Measurements from ENCODE around the gene CACNB2. TPM values are rescaled to one million over a fixed set of nuclear protein-coding genes. Genes with fewer than 3 reads are reported as not detected.

CACNB2 gene
- total and polyA plus RNA-seq, 3 experiments from 2014 or later = 0.14 TPM; not detected in 2

DNA sequence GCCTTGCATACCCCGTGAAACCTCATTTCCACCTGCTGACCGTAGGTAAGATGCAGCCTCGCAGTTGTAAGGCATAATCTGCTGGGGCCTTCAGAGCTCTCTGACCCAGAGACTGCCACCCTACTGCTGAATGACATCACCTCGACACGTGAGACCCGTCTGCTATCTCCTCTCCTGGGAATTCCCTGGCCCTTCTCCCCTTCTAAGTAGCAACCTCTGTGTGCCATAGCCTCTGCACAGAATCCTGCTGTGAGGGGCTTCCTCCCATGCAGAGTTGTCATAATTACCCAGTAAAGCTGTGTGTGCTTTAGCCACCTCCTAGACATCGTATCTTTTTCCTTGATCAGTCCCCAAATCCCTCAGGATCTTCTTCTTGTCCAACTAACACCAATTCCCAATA, 106.7 kb downstream of the CACNB2 start:
- CTCF ChIA-PET = no interaction called here
- no peak overlapping the region for H3K27ac Mint-ChIP-seq

DNA sequence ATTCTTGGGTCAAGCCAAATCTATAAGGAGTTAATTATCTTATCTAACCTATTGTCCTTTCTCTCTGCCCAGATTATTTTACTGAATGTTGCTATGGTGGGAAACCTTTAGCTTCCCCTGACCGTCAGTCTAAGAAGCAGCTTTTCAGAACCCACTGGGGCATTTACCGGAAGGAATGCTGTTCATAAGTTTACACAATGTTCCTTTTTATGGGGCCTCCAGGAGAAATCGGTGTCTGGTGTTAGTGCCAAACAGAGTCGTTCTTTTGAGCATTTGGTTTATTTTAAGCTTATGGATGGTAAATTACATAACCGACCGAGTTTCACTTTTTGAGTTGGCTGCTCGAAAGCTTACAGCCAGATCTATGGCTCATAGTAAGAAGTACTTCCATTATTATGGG, 111.9 kb downstream of the CACNB2 start:
- no peaks in the 10 kb centered on the region for H3K36me3 ChIP-seq (ENCODE audit: insufficient read depth, low read length)
- no peak for DNase-seq
- H3K9me3 ChIP-seq (ENCODE audit: low read length) = no peaks in the 10 kb centered on the region
- Mint-ChIP-seq H3K4me1 (no peaks in the 10 kb centered on the region), H3K36me3 (no peaks in the 10 kb centered on the region), H3K27ac (no peak overlapping the region), H3K4me3 (no peak overlapping the region), H3K9me3 (peaks cover 0 to 8% (median 2%) of the 10 kb centered on the region in 5 donors), H3K27me3 (peaks cover 2% of the 10 kb centered on the region in 2 donors)
- H3K4me1 ChIP-seq (ENCODE audit: insufficient read depth, low read length) = no peaks in the 10 kb centered on the region
- no peak overlapping the region for H3K4me3 ChIP-seq (ENCODE audit: low read length)
- ChIA-PET POLR2A (no interaction called here), CTCF (no interaction called here)
- no peak overlapping the region for H3K27ac ChIP-seq (ENCODE audit: low read depth, low read length)
- H3K27me3 ChIP-seq (ENCODE audit: insufficient read depth, low read length, poor library complexity, severe bottlenecking) = no peaks in the 10 kb centered on the region

More for the DNA sequence above, 106.7 kb downstream of the CACNB2 start:
- H3K4me1 ChIP-seq (ENCODE audit: insufficient read depth, low read length) = no peaks in the 10 kb centered on the region
- no peak for DNase-seq
- no peak overlapping the region for H3K4me3 Mint-ChIP-seq
- H3K27me3 Mint-ChIP-seq = no peaks in the 10 kb centered on the region
- H3K9me3 Mint-ChIP-seq = peaks cover 0 to 12% (median 6%) of the 10 kb centered on the region in 5 donors
- no peak overlapping the region for H3K4me3 ChIP-seq (ENCODE audit: low read length)
- POLR2A ChIA-PET = no interaction called here
- no peaks in the 10 kb centered on the region for H3K36me3 ChIP-seq (ENCODE audit: insufficient read depth, low read length)
- H3K27ac ChIP-seq (ENCODE audit: low read depth, low read length) = no peak overlapping the region
- H3K9me3 ChIP-seq (ENCODE audit: low read length) = no peaks in the 10 kb centered on the region
- H3K4me1 Mint-ChIP-seq = no peaks in the 10 kb centered on the region
- H3K27me3 ChIP-seq (ENCODE audit: insufficient read depth, low read length, poor library complexity, severe bottlenecking) = no peaks in the 10 kb centered on the region
- no peaks in the 10 kb centered on the region for H3K36me3 Mint-ChIP-seq

DNA sequence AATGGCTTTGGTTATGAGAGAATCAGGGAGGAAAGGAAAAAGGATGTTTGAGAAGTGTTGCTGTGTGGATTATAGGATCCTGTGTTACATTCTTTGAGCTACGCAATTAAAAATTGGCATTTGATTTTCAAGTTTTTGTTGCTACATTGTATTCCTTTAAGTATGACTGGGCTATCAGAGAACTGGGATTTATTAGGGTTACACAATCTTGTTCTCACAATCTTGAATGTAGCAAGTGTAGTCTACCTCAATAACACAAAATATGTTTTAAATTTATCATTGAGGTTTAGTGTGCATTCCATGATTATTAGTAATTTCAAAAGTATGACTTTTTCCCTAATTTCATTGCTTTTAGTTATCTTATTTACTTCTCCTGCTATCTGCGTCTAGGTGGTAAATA, 113.9 kb downstream of the CACNB2 start:
- Mint-ChIP-seq H3K36me3 (no peaks in the 10 kb centered on the region), H3K4me3 (no peak overlapping the region), H3K27ac (no peak overlapping the region), H3K27me3 (peaks cover 2 to 4% of the 10 kb centered on the region in 2 donors), H3K4me1 (no peaks in the 10 kb centered on the region), H3K9me3 (peaks cover 0 to 8% (median 2%) of the 10 kb centered on the region in 5 donors)
- no peaks in the 10 kb centered on the region for H3K4me1 ChIP-seq (ENCODE audit: insufficient read depth, low read length)
- no peaks in the 10 kb centered on the region for H3K27me3 ChIP-seq (ENCODE audit: insufficient read depth, low read length, poor library complexity, severe bottlenecking)
- H3K4me3 ChIP-seq (ENCODE audit: low read length) = no peak overlapping the region
- ChIA-PET CTCF (interaction anchor here (0.9 kb wide), 1 partner anchor 279 kb away, joined by 4 read pairs; no protein-coding TSS in a partner anchor), POLR2A (no interaction called here)
- H3K9me3 ChIP-seq (ENCODE audit: low read length) = no peaks in the 10 kb centered on the region
- no peak for DNase-seq
- no peaks in the 10 kb centered on the region for H3K36me3 ChIP-seq (ENCODE audit: insufficient read depth, low read length)
- H3K27ac ChIP-seq (ENCODE audit: low read depth, low read length) = no peak overlapping the region

DNA sequence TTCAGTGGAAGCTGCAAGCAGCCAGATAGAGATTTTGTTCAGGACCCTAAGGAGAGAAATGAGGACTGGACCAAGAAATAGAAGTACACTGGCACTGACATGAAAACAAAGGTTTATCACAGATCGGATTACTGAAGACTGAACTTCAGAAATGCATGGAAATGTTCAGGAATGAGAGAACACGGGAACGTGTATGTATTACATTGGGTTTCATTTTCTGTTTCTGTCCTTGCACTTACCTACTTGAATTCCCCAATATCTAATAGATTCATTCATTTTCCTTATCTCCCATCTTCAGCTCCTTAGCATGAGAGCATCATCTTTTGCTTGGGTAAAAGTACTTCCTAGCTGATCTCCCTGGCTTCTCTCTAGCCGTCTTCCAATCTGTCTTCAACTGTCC, 114.5 kb downstream of the CACNB2 start:
- Histone ChIP-seq H3K27me3 (ENCODE audit: insufficient read depth, low read length, poor library complexity, severe bottlenecking) (no peaks in the 10 kb centered on the region), H3K36me3 (ENCODE audit: insufficient read depth, low read length) (no peaks in the 10 kb centered on the region), H3K27ac (ENCODE audit: low read depth, low read length) (no peak overlapping the region), H3K9me3 (ENCODE audit: low read length) (no peaks in the 10 kb centered on the region), H3K4me1 (ENCODE audit: insufficient read depth, low read length) (no peaks in the 10 kb centered on the region), H3K4me3 (ENCODE audit: low read length) (no peak overlapping the region)
- no peak overlapping the region for H3K4me3 Mint-ChIP-seq
- H3K36me3 Mint-ChIP-seq = no peaks in the 10 kb centered on the region
- no peak for DNase-seq
- ChIA-PET CTCF (interaction anchor here (0.9 kb wide), 1 partner anchor 278 kb away, joined by 4 read pairs; no protein-coding TSS in a partner anchor), POLR2A (no interaction called here)
- peaks cover 0 to 8% (median 2%) of the 10 kb centered on the region in 5 donors for H3K9me3 Mint-ChIP-seq
- no peaks in the 10 kb centered on the region for H3K4me1 Mint-ChIP-seq
- peaks cover 2 to 4% of the 10 kb centered on the region in 2 donors for H3K27me3 Mint-ChIP-seq
- no peak overlapping the region for H3K27ac Mint-ChIP-seq

DNA sequence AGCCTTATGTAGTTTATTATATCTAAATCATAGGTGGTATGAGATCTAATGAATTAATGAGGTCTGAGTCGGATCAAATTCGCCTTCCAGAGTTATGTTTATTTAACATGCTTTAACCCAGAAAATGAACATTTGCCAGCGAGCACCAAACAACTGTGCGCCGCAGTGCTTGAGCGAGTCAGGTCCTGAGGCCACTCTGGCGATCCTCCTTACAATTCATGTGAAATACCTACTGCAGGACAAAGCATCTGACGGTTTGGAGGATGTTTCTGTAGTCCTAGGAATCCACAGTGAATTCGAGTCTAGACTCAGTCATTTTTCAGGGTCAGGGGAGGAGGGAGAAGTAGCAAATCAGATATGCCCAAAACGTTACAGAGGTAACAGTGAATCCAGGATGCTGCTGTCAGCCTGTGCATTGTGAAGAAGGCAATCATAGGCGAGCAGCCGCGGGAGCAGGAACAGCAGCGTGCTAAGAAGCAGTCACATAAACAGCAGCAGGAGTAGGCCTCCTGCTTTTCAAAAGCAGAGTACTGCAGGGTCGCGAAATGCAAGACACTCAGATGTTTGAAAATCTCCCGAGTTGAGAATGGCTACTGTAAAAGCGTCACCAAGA, 120.2 kb downstream of the CACNB2 start:
- Histone ChIP-seq H3K36me3 (ENCODE audit: insufficient read depth, low read length) (no peaks in the 10 kb centered on the region), H3K27ac (ENCODE audit: low read depth, low read length) (no peak overlapping the region), H3K4me3 (ENCODE audit: low read length) (no peak overlapping the region), H3K4me1 (ENCODE audit: insufficient read depth, low read length) (no peaks in the 10 kb centered on the region), H3K27me3 (ENCODE audit: insufficient read depth, low read length, poor library complexity, severe bottlenecking) (no peaks in the 10 kb centered on the region), H3K9me3 (ENCODE audit: low read length) (no peaks in the 10 kb centered on the region)
- peaks cover 2 to 4% of the 10 kb centered on the region in 2 donors for H3K27me3 Mint-ChIP-seq
- H3K27ac Mint-ChIP-seq = no peak overlapping the region
- POLR2A ChIA-PET = no interaction called here
- CTCF ChIA-PET = no interaction called here
- no peaks in the 10 kb centered on the region for H3K36me3 Mint-ChIP-seq
- peaks cover 0 to 2% (median 0%) of the 10 kb centered on the region in 5 donors for H3K9me3 Mint-ChIP-seq
- H3K4me1 Mint-ChIP-seq = no peaks in the 10 kb centered on the region
- peak overlapping the region in 1 of 7 donors; percentile 65 for H3K4me3 Mint-ChIP-seq
- DNase-seq = no peak

DNA sequence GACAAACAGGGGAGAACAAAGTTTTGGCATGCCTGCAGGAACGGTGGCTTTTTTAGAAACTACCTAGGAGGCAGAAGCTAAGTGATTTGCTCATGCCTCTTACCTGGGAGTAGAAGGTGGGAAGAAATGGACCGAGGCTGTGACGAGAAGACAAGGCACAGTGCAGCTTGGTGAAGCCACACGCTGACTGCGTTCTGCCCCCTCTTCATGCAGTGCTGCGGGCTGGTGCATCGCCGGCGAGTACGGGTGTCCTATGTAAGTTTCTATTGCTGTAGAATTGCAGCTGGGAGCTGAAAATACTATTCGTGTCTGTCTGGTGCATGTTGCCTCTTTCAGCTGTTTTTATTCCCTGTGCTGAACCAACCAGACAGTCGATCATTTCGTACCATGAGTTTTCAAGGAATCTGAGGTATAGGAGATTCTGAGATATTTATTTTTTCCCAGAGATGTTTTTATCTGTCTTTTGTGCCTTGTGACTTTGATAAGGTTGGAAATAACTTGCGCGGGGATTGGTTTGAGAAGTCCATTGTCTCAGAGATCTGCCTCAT, 120.9 kb downstream of the CACNB2 start:
- H3K9me3 Mint-ChIP-seq = peaks cover 0 to 2% (median 0%) of the 10 kb centered on the region in 5 donors
- no peaks in the 10 kb centered on the region for H3K4me1 Mint-ChIP-seq
- ChIA-PET POLR2A (no interaction called here), CTCF (no interaction called here)
- no peak overlapping the region for H3K27ac Mint-ChIP-seq
- DNase-seq = no peak
- Histone ChIP-seq H3K9me3 (ENCODE audit: low read length) (no peaks in the 10 kb centered on the region), H3K36me3 (ENCODE audit: insufficient read depth, low read length) (no peaks in the 10 kb centered on the region), H3K27ac (ENCODE audit: low read depth, low read length) (no peak overlapping the region), H3K4me3 (ENCODE audit: low read length) (no peak overlapping the region), H3K4me1 (ENCODE audit: insufficient read depth, low read length) (no peaks in the 10 kb centered on the region), H3K27me3 (ENCODE audit: insufficient read depth, low read length, poor library complexity, severe bottlenecking) (no peaks in the 10 kb centered on the region)
- H3K27me3 Mint-ChIP-seq = peaks cover 2 to 4% of the 10 kb centered on the region in 2 donors
- no peaks in the 10 kb centered on the region for H3K36me3 Mint-ChIP-seq
- no peak overlapping the region for H3K4me3 Mint-ChIP-seq

DNA sequence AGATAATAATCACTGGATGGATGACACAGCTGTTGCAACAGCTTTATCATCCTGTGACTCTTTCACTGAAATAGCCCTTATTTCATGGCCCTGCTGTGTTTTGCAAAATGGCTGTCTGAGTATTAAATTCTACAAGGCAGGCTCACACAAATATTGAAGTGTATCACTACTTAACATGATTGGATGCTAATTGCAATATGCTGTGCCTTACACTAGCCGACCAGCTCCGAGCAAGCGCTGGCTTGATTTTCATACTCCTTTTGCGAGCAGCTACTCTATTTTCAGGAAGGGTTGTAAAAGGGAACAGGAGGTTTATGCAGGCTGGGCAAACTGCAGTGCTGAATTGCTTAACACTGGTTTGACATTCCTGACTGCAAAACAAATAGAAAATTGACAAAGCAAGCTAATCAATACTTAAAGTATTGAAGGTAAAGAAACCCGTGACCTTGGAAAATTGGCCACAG, 121.6 kb downstream of the CACNB2 start:
- no peak overlapping the region for H3K27ac Mint-ChIP-seq
- ChIA-PET POLR2A (no interaction called here), CTCF (no interaction called here)
- H3K9me3 Mint-ChIP-seq = peaks cover 0 to 2% (median 0%) of the 10 kb centered on the region in 5 donors
- no peaks in the 10 kb centered on the region for H3K36me3 ChIP-seq (ENCODE audit: insufficient read depth, low read length)
- H3K9me3 ChIP-seq (ENCODE audit: low read length) = no peaks in the 10 kb centered on the region
- DNase-seq = no peak
- H3K27me3 Mint-ChIP-seq = peaks cover 2 to 4% of the 10 kb centered on the region in 2 donors
- H3K27me3 ChIP-seq (ENCODE audit: insufficient read depth, low read length, poor library complexity, severe bottlenecking) = no peaks in the 10 kb centered on the region
- no peak overlapping the region for H3K4me3 ChIP-seq (ENCODE audit: low read length)
- no peak overlapping the region for H3K27ac ChIP-seq (ENCODE audit: low read depth, low read length)
- no peaks in the 10 kb centered on the region for H3K4me1 ChIP-seq (ENCODE audit: insufficient read depth, low read length)
- H3K4me1 Mint-ChIP-seq = no peaks in the 10 kb centered on the region
- H3K36me3 Mint-ChIP-seq = no peaks in the 10 kb centered on the region
- no peak overlapping the region for H3K4me3 Mint-ChIP-seq

DNA sequence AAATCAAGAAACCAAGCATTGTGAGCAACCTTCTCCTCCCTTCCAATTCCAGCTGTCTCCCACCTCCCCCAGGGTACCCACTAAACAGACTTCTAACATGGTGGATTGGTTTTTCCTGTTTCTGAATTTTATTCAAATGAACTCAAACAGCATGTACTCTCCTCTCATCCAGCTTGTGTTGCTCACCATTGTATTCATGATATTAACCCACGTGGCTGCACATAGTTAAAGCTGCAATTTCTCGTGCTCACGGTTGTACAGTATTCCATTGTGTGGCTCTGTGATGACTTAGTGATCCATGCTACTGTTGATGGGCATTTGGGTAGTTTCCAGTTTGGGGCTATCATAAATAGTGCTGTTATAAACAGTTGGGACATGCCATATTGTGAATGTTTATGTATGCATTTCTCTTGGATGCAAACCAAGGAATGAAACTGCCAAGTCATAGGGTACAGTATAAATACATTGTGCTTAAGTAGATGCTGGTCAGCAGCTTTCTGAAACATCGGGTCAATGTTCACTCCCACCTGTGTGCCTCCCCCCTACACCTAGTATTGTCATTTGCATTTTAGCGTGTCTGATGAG, 124.3 kb downstream of the CACNB2 start:
- H3K27ac Mint-ChIP-seq = no peak overlapping the region
- H3K4me1 ChIP-seq (ENCODE audit: insufficient read depth, low read length) = no peaks in the 10 kb centered on the region
- ChIA-PET POLR2A (no interaction called here), CTCF (no interaction called here)
- no peak for DNase-seq
- H3K36me3 Mint-ChIP-seq = no peaks in the 10 kb centered on the region
- H3K4me3 Mint-ChIP-seq = no peak overlapping the region
- no peaks in the 10 kb centered on the region for H3K36me3 ChIP-seq (ENCODE audit: insufficient read depth, low read length)
- no peak overlapping the region for H3K4me3 ChIP-seq (ENCODE audit: low read length)
- H3K27me3 Mint-ChIP-seq = no peaks in the 10 kb centered on the region
- H3K9me3 Mint-ChIP-seq = no peaks in the 10 kb centered on the region
- no peaks in the 10 kb centered on the region for H3K9me3 ChIP-seq (ENCODE audit: low read length)
- H3K27ac ChIP-seq (ENCODE audit: low read depth, low read length) = no peak overlapping the region
- H3K27me3 ChIP-seq (ENCODE audit: insufficient read depth, low read length, poor library complexity, severe bottlenecking) = no peaks in the 10 kb centered on the region
- no peaks in the 10 kb centered on the region for H3K4me1 Mint-ChIP-seq
